ENCODE results near the gene SYNDIG1.

Gene SYNDIG1

DNA sequence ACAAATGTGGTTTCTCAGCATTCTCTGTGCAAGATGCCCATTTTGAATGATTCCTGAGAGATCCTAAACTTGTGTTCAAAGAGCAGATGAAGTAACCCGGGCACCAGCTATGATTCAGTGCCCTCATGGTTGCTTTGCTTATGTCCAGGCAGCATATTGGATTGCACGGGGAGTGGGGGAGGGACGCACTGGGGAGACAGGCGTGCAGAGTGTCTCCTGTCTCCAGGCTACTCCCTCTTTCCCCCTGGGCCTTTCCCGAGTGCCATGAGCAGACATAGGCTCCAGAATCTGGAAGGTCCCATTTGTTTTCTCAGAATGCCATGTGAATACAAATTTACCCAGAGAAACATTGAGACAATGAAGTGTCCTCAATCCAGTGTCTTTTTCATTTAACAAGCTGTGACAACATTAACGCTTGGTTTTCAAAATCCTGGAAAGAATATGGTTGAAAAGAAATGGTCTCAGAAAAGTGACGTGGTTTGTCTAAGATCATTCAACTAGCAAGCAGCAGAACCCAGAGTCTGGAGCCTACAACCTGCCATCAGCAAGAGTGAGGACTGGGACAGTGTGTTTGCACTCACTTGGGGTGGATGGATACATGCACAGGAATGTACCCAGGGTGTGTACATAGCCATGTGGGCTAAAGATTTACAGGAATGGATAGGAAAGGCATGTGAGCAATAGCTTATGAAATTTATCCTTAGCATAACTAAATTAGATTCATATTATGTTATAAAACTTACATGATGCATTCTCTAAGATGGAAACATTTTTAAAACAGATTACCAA is 4.2 kb downstream of the SYNDIG1 start:
- DNase-seq, result no peak

DNA sequence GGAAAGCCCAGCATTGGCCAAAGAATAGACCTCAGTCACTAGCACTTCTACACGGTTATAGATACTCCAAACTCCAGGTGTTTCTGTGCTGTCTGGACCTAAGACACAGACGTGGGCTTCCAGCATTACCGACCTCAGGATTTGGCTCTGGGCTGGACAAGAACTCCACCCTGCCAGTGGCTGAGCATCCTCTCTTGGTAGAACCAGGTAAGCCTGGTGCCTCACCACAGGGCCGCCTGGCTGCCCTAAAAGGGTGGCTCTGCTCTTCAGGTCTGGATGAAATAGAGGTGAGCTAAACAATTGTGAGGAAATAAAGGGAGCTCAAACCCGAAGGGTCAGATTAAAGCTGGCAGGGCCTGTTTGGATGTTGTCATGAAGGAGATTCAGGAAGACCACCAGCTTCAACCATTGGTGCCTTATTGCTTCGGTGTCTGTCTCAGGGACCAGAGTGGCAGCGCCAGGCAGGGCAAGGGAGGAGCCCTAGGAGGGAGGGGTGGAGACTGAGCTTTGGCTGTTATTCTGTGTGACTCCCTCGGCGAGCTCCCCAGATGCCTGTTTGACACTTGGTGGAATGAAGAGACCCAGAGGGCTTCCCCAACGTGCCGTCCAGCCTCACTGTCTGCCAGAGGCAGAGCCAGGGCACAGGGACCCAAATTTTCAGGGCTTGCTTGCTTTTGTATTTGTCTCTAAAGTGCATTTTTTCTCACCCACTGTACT is 8.6 kb downstream of the SYNDIG1 start:
- DNase-seq, result no peak

GRCh38 chr20:24478584-24478983 is 9.2 kb downstream of the SYNDIG1 start:
- DNase-seq, result no peak

- no peak for DNase-seq
Observed at GRCh38 chr20:24479106-24479505, 9.7 kb downstream of the SYNDIG1 start.

- no peak for DNase-seq
Observed at GRCh38 chr20:24479595-24479994, 10.2 kb downstream of the SYNDIG1 start.

GRCh38 chr20:24480509-24480908 is 11.1 kb downstream of the SYNDIG1 start:
- no peak for DNase-seq

GRCh38 chr20:24481173-24481572 is 11.7 kb downstream of the SYNDIG1 start:
- DNase-seq, result no peak

DNA sequence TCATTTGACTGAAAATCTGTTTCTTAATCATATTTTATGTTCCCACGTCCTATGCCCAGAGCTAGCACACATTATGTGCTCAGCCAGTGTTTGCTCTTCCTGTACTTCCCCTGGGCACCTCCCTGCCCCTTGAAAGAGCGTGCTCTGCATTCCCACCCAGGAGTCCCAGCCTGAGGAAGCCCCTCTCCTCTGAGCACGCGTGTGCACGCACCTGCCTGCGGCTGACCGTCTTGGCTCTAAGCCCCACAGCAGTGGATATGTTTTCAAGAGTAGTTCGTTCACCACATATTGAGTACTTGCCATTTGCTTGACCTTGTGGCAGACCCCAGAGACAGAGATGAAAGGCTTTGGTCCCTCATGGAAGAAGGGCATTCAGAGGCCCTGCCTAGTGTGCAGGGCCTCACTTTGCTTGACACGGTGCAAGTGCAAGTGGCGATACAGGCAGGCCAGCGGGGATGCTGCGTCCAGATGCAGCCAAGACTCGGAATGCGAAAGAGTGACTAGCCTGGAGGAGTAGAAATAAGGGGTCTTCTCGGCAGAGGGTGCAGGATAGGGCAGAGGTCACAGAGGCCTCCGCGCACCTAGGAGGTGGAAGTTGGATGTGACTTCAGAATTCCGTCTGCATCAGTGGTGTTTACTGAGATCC is 14.1 kb downstream of the SYNDIG1 start:
- no peak for DNase-seq

DNA sequence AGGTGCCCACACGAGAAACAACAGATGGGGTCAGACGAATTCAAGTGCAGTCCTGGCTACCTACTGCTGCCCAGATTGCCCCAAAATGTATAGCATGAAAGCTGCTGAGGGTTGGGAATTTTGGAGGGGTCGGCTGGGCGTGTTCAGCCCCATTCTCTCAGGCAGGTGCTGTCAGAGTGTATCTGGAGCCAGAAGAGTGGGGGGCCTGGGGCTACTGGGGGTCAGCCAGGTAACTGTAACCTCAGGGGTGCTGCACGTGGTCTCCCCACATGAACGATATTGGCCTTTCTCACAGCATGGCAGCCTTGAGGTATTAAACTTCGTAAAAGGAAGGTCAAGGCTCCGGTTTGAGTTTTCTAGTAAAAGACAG is 14.6 kb downstream of the SYNDIG1 start:
- no peak for DNase-seq

DNA sequence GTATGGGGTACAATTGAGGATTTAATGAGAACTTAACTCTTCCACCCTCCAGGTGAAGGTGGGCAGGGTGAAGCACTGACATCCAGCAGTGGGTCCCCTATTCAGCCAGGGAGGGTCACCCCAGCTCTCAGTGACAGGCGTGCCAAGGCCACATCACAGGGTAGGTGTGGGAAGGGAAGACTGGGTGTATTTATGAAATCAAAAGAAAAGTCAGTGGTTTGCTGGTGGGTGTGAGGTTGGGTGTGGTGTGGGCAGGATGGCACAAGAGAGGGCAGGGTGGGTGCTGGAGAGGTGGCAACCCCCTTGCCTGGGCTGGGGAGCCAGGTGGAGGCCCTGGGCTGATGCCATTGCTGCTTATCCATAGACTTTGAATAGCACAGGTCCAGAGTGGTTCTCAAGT is 16.6 kb downstream of the SYNDIG1 start:
- no peak for DNase-seq

- no peak for DNase-seq
Observed at GRCh38 chr20:24487240-24487639, 17.8 kb downstream of the SYNDIG1 start.

GRCh38 chr20:24487648-24488047 is 18.2 kb downstream of the SYNDIG1 start:
- no peak for DNase-seq

DNA sequence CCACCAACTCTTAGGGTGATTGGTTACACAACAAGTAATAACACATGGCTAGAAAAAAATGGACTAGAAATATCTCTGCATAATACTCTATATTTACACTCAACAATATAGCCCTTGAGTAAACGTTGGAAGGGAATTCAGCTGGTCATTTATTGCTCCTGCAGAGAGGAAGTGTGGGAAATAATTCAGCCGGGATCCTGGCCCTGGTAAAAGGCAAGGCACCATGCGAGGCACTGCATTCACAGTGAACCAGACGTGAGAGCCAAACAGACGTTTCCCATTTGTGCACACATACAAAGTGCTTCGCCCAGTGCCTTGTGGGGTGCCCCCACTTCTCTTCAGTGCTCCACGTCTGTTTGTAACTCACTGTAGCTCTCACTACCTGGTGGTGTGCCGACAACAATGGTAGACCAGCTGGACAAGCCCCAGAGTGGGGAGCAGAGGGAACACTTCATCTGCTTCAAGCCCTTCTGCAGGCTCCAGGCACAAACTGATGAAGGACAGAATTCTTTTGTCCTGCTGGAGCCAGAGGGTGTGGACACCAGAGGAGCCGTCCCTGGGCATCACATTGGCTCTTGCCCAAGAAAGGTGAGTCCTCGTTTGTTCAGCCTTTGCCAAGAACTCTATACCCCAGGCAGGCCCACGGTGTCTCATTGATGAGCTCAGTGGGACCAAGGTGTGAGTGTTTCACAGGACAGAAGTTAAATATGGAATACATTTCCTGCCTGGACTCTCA is 18.8 kb downstream of the SYNDIG1 start:
- DNase-seq, result no peak

- DNase-seq, result no peak
Observed at GRCh38 chr20:24488800-24489175, 19.4 kb downstream of the SYNDIG1 start.

GRCh38 chr20:24489193-24489592 is 19.8 kb downstream of the SYNDIG1 start:
- DNase-seq, result no peak

- no peak for DNase-seq
Observed at GRCh38 chr20:24489631-24490260, 20.3 kb downstream of the SYNDIG1 start.

DNA sequence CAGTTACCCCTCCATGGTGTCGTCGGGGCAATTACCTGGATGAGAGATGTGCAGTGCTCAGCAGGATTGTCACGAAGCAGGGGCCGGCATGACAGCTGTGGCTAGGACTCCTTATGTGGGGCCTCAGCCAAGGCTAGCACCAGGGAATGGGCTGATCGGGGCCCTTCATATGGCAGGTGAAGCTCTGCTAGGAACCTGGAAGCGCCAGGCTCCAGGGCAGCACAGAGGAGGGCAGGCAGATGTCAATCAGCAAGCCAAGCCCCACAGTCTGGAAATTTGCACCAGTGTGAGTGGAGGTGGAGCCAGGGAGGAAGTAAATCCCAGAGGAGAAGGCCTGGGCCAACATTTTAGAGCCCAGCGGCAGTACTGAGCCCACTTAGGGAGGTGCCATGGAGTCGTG is 21.2 kb downstream of the SYNDIG1 start:
- DNase-seq, result no peak

- no peak for DNase-seq
Observed at GRCh38 chr20:24491041-24491756, 21.8 kb downstream of the SYNDIG1 start.

DNA sequence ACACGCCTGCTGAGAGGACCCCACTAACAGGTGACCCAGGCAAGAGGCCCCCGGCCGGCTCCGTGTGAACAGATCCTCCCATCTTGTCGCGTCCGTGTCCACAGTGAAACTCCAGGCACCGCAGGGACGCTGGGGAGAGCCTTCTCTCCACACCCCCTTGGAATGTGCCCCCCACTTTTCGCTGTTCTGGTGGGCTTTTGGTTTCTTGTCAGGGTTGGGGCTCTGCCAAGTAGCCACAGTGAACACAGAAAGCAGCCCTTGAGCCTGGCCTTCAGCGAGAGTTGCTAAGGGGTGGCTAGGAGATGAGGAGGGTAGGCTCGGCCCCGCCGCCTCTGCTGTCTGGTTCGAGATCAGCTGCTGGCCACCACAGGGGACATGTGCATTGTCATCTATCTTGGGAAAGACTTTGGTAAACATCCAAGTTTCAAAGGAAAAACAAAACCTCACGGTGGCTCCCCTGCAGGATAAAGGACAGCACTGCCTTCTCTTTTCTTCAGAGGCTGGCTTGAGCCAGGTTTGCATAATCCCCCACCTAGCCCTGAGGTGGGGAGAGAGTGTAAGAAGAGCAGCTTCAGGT is 22.7 kb downstream of the SYNDIG1 start:
- no peak for DNase-seq

DNA sequence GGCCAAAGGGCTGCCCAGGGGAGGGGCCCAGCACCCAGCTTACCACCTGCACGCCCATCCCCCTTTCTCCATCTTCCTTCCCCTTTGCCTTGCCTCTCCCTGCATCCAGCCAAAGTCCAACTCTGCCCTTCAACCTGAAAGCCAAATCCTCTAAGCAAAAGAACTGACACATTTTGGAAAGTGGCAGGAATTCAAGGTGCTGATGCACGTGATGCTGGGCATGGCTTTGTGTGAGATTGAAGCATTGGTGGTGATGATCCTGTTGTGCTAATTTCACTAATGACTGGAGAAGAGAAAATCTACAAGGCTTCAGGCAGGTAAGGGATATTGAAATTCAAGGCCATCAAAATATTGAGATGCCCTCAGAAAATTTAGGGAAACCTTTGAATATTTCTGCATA is 23.3 kb downstream of the SYNDIG1 start:
- DNase-seq, result no peak

DNA sequence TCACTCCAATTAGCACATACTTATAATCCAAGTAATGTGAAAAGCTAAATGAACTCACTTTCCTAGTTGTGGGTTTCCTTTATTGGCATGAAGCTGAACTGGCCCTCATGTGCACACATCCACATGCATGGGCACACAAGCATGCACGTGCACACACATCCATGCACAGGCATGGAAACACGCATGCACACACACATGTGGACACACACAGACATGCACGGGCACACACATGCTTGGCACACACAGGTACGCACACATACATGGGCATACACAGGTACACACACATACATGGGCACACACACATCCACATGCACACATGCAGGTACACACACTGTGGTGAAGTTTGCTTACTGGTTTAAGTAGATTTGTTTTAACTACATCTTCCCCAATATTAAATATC is 23.8 kb downstream of the SYNDIG1 start:
- DNase-seq, result no peak

Data from hematopoietic multipotent progenitor cell treated with erythropoietin and hydrocortisone succinate and interleukin-3 and kit ligand, for 8 days (in vitro differentiated cells).